ENCODE measurements around the gene MAD2L1. TPM values are rescaled to one million over a fixed set of nuclear protein-coding genes. Genes with fewer than 3 reads are reported as not detected.

The MAD2L1 gene
- total and polyA plus RNA-seq, 2 experiments from 2014 or later, result 80.2 to 139 TPM

- Mint-ChIP-seq H3K27me3 (ENCODE audit: insufficient read depth, low read depth, poor library complexity) (peaks cover 6% of the 10 kb centered on the region), H3K4me3 (no peak overlapping the region), H3K27ac (no peak overlapping the region), H3K9me3 (peaks cover 16% of the 10 kb centered on the region), H3K36me3 (ENCODE audit: low read depth) (peaks cover 9% of the 10 kb centered on the region; the same call in 1 of the 3 replicates), H3K4me1 (no peaks in the 10 kb centered on the region; the same call in 2 of the 3 replicates)
- Histone ChIP-seq H3K36me3 (ENCODE audit: insufficient read depth) (no peaks in the 10 kb centered on the region), H3K4me2 (no peak overlapping the region), H3K4me3 (no peak overlapping the region), H3F3A (replicated peaks; ENCODE audit: low read depth) (no peaks in the 10 kb centered on the region), H3K4me1 (ENCODE audit: insufficient read depth) (no peaks in the 10 kb centered on the region), H3K79me2 (replicated peaks; ENCODE audit: insufficient read depth) (no peaks in the 10 kb centered on the region), H4K20me1 (replicated peaks; ENCODE audit: insufficient read depth) (no peaks in the 10 kb centered on the region), H3K27me3 (ENCODE audit: insufficient read depth) (peaks cover 41% of the 10 kb centered on the region), H3K27ac (ENCODE audit: low read depth) (no peak overlapping the region), H2AFZ (no peak overlapping the region), H3K9me2 (ENCODE audit: insufficient read depth) (peaks cover 15% of the 10 kb centered on the region)
- ATAC-seq, result no peak
- no peak for DNase-seq (ENCODE audit: low spot score)
- TF ChIP-seq JUNB (IDR thresholded peaks at IDR 0.05; ENCODE audit: unreplicated experiment), result no peak
- TF ChIP-seq CREB1 (CRISPR knock-in tag; IDR thresholded peaks at IDR 0.05; ENCODE audit: low read depth), result no peak
- TF ChIP-seq, protein P1, sequence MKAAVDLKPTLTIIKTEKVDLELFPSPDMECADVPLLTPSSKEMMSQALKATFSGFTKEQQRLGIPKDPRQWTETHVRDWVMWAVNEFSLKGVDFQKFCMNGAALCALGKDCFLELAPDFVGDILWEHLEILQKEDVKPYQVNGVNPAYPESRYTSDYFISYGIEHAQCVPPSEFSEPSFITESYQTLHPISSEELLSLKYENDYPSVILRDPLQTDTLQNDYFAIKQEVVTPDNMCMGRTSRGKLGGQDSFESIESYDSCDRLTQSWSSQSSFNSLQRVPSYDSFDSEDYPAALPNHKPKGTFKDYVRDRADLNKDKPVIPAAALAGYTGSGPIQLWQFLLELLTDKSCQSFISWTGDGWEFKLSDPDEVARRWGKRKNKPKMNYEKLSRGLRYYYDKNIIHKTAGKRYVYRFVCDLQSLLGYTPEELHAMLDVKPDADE (IDR thresholded peaks at IDR 0.05), result no peak
- TF ChIP-seq EZH2phosphoT487 (IDR thresholded peaks at IDR 0.05; ENCODE audit: unreplicated experiment), result no peak
- TF ChIP-seq ZNF462 (CRISPR knock-in tag; IDR thresholded peaks at IDR 0.05), result no peak
- TF ChIP-seq, protein P2, sequence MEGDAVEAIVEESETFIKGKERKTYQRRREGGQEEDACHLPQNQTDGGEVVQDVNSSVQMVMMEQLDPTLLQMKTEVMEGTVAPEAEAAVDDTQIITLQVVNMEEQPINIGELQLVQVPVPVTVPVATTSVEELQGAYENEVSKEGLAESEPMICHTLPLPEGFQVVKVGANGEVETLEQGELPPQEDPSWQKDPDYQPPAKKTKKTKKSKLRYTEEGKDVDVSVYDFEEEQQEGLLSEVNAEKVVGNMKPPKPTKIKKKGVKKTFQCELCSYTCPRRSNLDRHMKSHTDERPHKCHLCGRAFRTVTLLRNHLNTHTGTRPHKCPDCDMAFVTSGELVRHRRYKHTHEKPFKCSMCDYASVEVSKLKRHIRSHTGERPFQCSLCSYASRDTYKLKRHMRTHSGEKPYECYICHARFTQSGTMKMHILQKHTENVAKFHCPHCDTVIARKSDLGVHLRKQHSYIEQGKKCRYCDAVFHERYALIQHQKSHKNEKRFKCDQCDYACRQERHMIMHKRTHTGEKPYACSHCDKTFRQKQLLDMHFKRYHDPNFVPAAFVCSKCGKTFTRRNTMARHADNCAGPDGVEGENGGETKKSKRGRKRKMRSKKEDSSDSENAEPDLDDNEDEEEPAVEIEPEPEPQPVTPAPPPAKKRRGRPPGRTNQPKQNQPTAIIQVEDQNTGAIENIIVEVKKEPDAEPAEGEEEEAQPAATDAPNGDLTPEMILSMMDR (conservative IDR thresholded peaks at IDR 0.05; ENCODE audit: low read depth in 2 of 2), result no peak
- TF ChIP-seq EZH2 (IDR thresholded peaks at IDR 0.05; ENCODE audit: low read depth, unreplicated experiment), result no peak
Measured at GRCh38 chr4:120009731-120010130, 56.9 kb downstream of the MAD2L1 start.

All from GM23338 (cell line).